T47D (cell line): Measurements from ENCODE around the gene GMDS.
A peak's percentile ranks its signal among the peaks of the same experiment; 100 is the strongest.

Experiments
- DNase-seq, 2 experiments: peaks; one replicate each; pipeline versions ENCODE4 v3.0.0 to v3.0.0-alpha.2; 2011 to 2012; ENCODE audit warnings: low read depth in 1 of 2, low spot score in 1 of 2
- JUND ChIP-seq: IDR thresholded peaks from 2 replicates; pipeline ENCODE4 v1.6.1; 2012; ENCODE audit warnings: low read depth
- in situ Hi-C: cut with HindIII; loops from 2 replicates; pipeline ENCODE4 v1.10.0; 2016; ENCODE audit warnings: low sequenced_read_pairs, low pct_unique_long_range_greater_than_20kb

GMDS gene

GRCh38 chr6:2258112-2258511 is 12.7 kb upstream of the GMDS start:
- no peak for DNase-seq
- TF ChIP-seq JUND = no peak
- in situ Hi-C loops = no loop called here

GRCh38 chr6:2257363-2257762 is 12.0 kb upstream of the GMDS start:
- DNase-seq = no peak
- no peak for TF ChIP-seq JUND
- in situ Hi-C loops = no loop called here

- in situ Hi-C loops = no loop called here
- no peak for TF ChIP-seq JUND
- DNase-seq = no peak
These were observed 9.3 kb upstream of the GMDS start for GRCh38 chr6:2254747-2255146.

- in situ Hi-C loops = no loop called here
- TF ChIP-seq JUND = no peak
- DNase-seq = no peak
These were observed 3.7 kb upstream of the GMDS start for GRCh38 chr6:2249126-2249525.

GRCh38 chr6:2247664-2248063 is 2.3 kb upstream of the GMDS start:
- TF ChIP-seq JUND = no peak
- in situ Hi-C loops = no loop called here

GRCh38 chr6:2245877-2246863 is 765 bp upstream of the GMDS start:
- in situ Hi-C loops = no loop called here
- TF ChIP-seq JUND = peak; percentile 30; the same call in 1 of the 2 replicates
- DNase-seq = peak; percentile 69 to 91

More at GRCh38 chr6:2247664-2248063, 2.3 kb upstream of the GMDS start:
- no peak for DNase-seq

- in situ Hi-C loops = no loop called here
- DNase-seq = peak in 1 of 2 experiments; percentile 59
- no peak for TF ChIP-seq JUND
These were observed 923 bp downstream of the GMDS start for GRCh38 chr6:2244261-2245102.

- DNase-seq = no peak
- no peak for TF ChIP-seq JUND
- in situ Hi-C loops = no loop called here
These were observed 3.1 kb downstream of the GMDS start for GRCh38 chr6:2242311-2242710.

- no peak for TF ChIP-seq JUND
- DNase-seq = no peak
- in situ Hi-C loops = no loop called here
These were observed 4.4 kb downstream of the GMDS start for GRCh38 chr6:2240961-2241360.

- no peak for DNase-seq
- no peak for TF ChIP-seq JUND
- in situ Hi-C loops = no loop called here
These were observed 8.4 kb downstream of the GMDS start for GRCh38 chr6:2237001-2237400.

- in situ Hi-C loops = no loop called here
- no peak for DNase-seq
- TF ChIP-seq JUND = no peak
These were observed 9.5 kb downstream of the GMDS start for GRCh38 chr6:2235777-2236495.

- TF ChIP-seq JUND = no peak
- in situ Hi-C loops = no loop called here
- DNase-seq = no peak
These were observed 13.0 kb downstream of the GMDS start for GRCh38 chr6:2232445-2232844.
